GM12801 (cell line): ENCODE results near the gene SCN8A.

Experiments used
- TF ChIP-seq, protein P1 (sequence below): IDR thresholded peaks from one replicate; pipeline ENCODE4 v1.5.1; 2011; ENCODE audit warnings: control low read depth; ENCODE audit not compliant: insufficient read length; ENCODE audit errors: extremely low read depth

Gene SCN8A

DNA sequence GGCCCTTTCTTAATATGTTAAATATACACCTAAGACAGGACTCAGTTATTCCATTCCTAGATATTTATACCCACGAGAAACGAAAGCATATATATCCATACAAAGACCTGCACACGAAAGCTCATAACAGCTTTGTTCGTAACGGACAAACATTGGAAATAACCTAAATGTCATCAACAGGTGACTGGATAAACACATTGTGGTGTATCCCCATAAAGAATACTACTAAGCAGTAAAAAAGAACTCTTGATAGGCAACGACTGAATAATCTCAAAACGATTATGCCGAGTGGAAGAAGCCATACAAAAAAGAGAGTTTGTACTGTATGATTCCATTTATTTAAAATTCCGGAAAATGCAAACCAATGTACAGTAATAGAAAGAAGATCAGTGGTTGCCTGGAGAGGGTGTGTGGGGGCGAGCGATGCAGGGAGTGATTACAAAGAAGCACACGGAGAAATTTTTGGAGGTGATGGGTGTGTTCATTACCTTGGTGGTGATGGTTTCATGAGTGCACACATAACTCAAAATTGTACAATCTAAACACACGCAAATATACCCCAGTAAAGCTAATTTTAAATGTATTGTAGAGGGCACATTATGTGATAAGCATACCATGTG lies 1.4 kb upstream of the SCN8A start:
- TF ChIP-seq, protein P1, sequence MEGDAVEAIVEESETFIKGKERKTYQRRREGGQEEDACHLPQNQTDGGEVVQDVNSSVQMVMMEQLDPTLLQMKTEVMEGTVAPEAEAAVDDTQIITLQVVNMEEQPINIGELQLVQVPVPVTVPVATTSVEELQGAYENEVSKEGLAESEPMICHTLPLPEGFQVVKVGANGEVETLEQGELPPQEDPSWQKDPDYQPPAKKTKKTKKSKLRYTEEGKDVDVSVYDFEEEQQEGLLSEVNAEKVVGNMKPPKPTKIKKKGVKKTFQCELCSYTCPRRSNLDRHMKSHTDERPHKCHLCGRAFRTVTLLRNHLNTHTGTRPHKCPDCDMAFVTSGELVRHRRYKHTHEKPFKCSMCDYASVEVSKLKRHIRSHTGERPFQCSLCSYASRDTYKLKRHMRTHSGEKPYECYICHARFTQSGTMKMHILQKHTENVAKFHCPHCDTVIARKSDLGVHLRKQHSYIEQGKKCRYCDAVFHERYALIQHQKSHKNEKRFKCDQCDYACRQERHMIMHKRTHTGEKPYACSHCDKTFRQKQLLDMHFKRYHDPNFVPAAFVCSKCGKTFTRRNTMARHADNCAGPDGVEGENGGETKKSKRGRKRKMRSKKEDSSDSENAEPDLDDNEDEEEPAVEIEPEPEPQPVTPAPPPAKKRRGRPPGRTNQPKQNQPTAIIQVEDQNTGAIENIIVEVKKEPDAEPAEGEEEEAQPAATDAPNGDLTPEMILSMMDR: no peak

DNA sequence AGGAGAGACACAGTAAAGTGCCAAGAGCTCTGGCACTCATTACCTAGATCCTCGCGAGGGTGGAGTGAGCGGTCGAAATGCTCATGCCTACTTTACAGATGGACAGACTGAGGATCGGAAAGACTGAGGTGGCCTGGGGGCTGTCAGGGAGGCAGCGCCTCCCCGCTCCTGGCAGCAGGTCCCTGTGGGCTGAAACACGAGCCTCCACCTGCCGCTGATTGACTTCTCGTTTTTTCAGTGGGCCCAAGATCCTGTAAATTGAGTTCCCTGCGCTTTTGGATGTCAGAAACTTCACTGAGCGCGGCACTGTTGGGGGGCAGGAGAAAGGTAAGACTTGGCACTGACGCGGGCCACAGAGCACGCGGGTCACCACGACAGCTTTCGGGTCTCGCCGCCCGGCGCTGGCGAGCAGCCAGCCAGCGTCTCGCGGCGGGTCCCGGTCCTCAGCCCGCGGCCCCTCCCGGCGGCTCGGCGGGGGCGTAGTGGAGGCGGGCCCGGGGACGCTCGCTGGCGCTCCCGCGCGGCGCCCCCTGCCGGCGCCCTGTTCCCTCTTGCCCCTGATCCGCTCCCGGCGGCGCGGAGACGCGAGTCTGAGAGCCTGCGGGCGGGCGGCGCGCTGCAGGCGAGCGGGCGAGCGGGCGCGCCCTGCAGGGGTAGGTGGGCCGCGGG lies 552 bp upstream of the SCN8A start:
- TF ChIP-seq, protein P1: no peak

DNA sequence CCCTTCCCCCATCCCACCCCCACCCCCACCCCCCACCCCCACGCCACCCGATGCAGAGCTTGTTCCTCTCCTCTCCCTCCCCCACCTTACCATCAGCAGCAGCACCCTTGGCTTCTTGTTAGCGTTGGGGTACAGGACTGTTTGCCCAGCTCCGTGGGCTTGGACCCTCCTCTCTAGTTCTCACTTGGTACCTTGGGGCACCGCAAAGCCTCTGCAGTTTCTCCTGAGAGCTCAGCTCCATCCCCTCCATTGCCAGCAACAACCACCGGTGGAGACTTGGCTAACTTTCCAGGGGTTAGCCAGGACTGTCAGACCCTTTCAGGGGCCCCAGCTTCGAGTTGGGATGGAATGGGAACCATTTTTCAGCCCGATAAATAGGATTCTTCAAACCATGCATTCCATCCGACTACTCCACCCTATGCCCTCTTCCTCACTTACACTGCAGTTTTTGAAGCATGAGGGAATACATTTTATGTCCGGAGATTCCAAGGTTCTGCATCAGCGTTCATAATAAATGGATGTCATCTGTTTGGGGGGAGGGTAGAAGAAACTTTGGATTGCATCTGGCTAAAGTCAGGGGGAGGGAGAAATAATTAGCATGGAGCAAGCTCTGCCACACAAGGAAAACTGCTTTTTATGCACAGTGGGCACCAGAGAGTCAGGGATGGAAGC lies 1.1 kb downstream of the SCN8A start:
- TF ChIP-seq, protein P1: no peak

DNA sequence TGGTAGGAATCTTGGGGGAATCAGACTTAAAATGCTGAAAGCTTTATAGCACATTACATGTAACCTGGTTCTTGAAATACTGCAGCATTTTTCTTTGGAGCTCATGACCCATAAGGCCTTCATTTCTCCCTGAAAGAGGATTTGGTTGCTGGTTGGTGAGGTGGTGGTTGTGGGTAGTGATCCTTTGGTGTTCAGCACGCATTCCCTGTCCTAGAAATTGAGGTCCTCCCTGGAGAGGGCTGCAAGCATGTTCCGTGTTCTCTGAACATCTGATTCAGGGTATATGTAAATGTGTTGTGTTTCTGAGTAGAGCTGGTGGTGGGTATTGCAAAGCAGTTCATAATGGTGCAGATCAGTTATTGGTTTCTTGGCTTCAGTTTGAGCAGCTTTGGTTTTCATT lies 2.0 kb downstream of the SCN8A start:
- TF ChIP-seq, protein P1: no peak

DNA sequence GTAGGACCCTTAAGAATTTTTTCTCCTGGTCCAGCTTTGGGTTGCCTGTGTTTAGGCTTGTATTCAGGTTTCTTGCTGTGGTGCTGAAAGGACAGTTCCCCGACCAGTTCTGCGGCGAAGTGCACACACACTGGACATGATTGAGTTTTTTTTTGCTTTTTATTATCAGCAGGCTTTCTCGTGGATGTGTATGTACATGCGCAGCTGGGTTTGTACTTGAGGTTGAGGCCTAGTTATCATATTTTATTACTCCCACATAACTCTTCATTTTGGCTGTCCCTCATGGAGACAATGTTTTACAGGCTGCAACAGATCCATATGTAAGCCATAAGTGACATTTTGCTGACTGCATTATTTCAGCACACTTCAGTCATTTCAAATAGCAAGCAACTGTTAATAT lies 2.5 kb downstream of the SCN8A start:
- TF ChIP-seq, protein P1: no peak

DNA sequence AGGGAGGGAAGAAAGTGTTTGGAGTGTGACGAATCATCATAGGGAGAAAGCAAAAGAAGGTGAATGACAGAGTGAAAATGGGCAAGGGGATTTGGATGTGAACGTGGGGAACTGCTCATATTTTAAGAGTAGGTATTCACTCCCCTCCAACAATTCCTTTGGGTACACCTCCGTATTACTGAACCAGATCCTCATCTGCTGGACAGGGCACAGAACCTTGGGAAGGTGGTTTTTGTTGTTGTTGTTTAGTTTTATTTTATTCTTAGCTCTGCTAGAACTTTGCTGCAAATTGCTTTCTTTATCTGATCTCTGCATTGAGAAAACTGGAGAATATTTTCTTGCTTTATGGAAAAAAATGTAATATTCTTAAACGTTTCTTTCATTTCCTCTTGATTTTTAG lies 7.1 kb downstream of the SCN8A start:
- TF ChIP-seq, protein P1: no peak

DNA sequence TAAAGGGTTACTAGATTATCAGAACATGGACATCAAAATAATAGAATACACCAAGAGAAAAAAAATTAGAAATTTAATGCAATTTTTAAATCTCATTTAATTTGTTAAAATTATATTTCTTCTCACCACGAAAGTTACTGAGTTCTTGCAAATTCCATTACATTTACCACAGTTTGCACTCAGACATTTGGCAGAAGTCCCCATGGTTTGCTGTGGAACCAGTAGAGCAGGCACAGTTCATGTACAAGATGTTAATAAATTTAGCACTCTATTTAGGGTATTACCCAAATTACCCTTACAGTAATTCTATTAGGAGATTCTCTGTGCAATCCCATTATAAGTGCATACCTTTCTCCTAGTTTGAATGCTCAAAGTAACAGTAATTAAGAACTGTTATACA lies 9.7 kb downstream of the SCN8A start:
- TF ChIP-seq, protein P1: no peak
